Erythroblast (primary cell): ENCODE data around the gene MC5R.

Experiments used
- GATA1 ChIP-seq: IDR thresholded peaks from 2 replicates; pipeline ENCODE4 v1.6.1; 2011; ENCODE audit warnings: low read depth, mild to moderate bottlenecking, control low read depth, low read length, moderate library complexity
- POLR2A ChIP-seq: IDR thresholded peaks from 2 replicates; pipeline ENCODE4 v1.6.1; 2011; ENCODE audit warnings: mild to moderate bottlenecking, low read length

GRCh38 chr18:13808294-13809042 lies 15.5 kb upstream of the MC5R start:
- TF ChIP-seq POLR2A (no peak), GATA1 (no peak)
